Osteocyte (in vitro differentiated cells): ENCODE measurements around the gene CRTC1. TPM values are rescaled to one million over a fixed set of nuclear protein-coding genes. Genes with fewer than 3 reads are reported as not detected.

Experiments
- DNase-seq: peaks from one replicate; pipeline ENCODE4 v3.0.0; 2021; ENCODE audit warnings: mixed read lengths; ENCODE audit not compliant: unreplicated experiment; ENCODE audit errors: extremely low spot score
- H3K27ac Mint-ChIP-seq: one replicate; pipeline ENCODE4 v1.8.0; 2021; ENCODE audit warnings: mild to moderate bottlenecking, mixed read lengths; ENCODE audit not compliant: unreplicated experiment
- H3K27me3 Mint-ChIP-seq: one replicate; pipeline ENCODE4 v1.8.0; 2021; ENCODE audit warnings: mixed read lengths; ENCODE audit not compliant: unreplicated experiment
- H3K36me3 Mint-ChIP-seq: one replicate; pipeline ENCODE4 v1.8.0; 2021; ENCODE audit warnings: mixed read lengths; ENCODE audit not compliant: unreplicated experiment
- H3K4me1 Mint-ChIP-seq: one replicate; pipeline ENCODE4 v1.8.0; 2021; ENCODE audit warnings: mixed read lengths; ENCODE audit not compliant: unreplicated experiment
- H3K4me3 Mint-ChIP-seq: one replicate; pipeline ENCODE4 v1.8.0; 2021; ENCODE audit warnings: mild to moderate bottlenecking, moderate library complexity, mixed read lengths; ENCODE audit not compliant: unreplicated experiment
- H3K9me3 Mint-ChIP-seq: one replicate; pipeline ENCODE4 v1.8.0; 2021; ENCODE audit warnings: mixed read lengths; ENCODE audit not compliant: unreplicated experiment
- CTCF ChIP-seq: fragments of 200-600 bp; sonication (generic); IDR thresholded peaks from 2 replicates; pipeline ENCODE4 v1.5.0; 2021; ENCODE audit warnings: antibody characterized with exemption, mild to moderate bottlenecking, moderate library complexity
- total RNA-seq: library from RNA; stranded (reverse); gene quantifications from 2 replicates; pipeline ENCODE4 v1.2.1, GENCODE V29; 2021

Gene CRTC1
- total RNA-seq, 1 donor from 2014 or later = 25.7 TPM

GRCh38 chr19:18669883-18670282, 13.6 kb upstream of the CRTC1 start:
- Mint-ChIP-seq H3K27ac (no peak overlapping the region), H3K4me3 (no peak overlapping the region), H3K4me1 (peaks cover 6% of the 10 kb centered on the region), H3K36me3 (peaks cover 12% of the 10 kb centered on the region), H3K27me3 (no peaks in the 10 kb centered on the region), H3K9me3 (no peaks in the 10 kb centered on the region)
- TF ChIP-seq CTCF = no peak
- DNase-seq = no peak

- no peak overlapping the region for H3K4me3 Mint-ChIP-seq
- no peak for DNase-seq
- peaks cover 6% of the 10 kb centered on the region for H3K4me1 Mint-ChIP-seq
- peaks cover 12% of the 10 kb centered on the region for H3K36me3 Mint-ChIP-seq
- no peak for TF ChIP-seq CTCF
- H3K9me3 Mint-ChIP-seq = no peaks in the 10 kb centered on the region
- H3K27ac Mint-ChIP-seq = no peak overlapping the region
- no peaks in the 10 kb centered on the region for H3K27me3 Mint-ChIP-seq
These were observed 13.2 kb upstream of the CRTC1 start for GRCh38 chr19:18670312-18670711.

- H3K9me3 Mint-ChIP-seq = no peaks in the 10 kb centered on the region
- TF ChIP-seq CTCF = no peak
These were observed 12.0 kb upstream of the CRTC1 start for GRCh38 chr19:18671303-18672043.

GRCh38 chr19:18672044-18672451, 11.4 kb upstream of the CRTC1 start:
- Mint-ChIP-seq H3K27me3 (no peaks in the 10 kb centered on the region), H3K36me3 (peaks cover 12% of the 10 kb centered on the region), H3K9me3 (no peaks in the 10 kb centered on the region), H3K4me1 (peaks cover 8% of the 10 kb centered on the region), H3K4me3 (no peak overlapping the region), H3K27ac (no peak overlapping the region)
- no peak for TF ChIP-seq CTCF
- no peak for DNase-seq

More at GRCh38 chr19:18671303-18672043, 12.0 kb upstream of the CRTC1 start:
- no peak overlapping the region for H3K27ac Mint-ChIP-seq
- H3K27me3 Mint-ChIP-seq = no peaks in the 10 kb centered on the region
- peaks cover 12% of the 10 kb centered on the region for H3K36me3 Mint-ChIP-seq
- DNase-seq = no peak
- peaks cover 6% of the 10 kb centered on the region for H3K4me1 Mint-ChIP-seq
- H3K4me3 Mint-ChIP-seq = no peak overlapping the region

- Mint-ChIP-seq H3K4me3 (no peak overlapping the region), H3K4me1 (peaks cover 14% of the 10 kb centered on the region), H3K9me3 (no peaks in the 10 kb centered on the region), H3K27me3 (no peaks in the 10 kb centered on the region), H3K36me3 (peaks cover 7% of the 10 kb centered on the region), H3K27ac (no peak overlapping the region)
- peak; percentile 32 for TF ChIP-seq CTCF
- DNase-seq = no peak
These were observed 10.7 kb upstream of the CRTC1 start for GRCh38 chr19:18672606-18673337.
